GM23338 (cell line): ENCODE data around the gene ARFIP1. TPM values are rescaled to one million over a fixed set of nuclear protein-coding genes. Genes with fewer than 3 reads are reported as not detected.

ENCODE experiments used
- ATAC-seq: fragments of 200-7000 bp; cut with Tn5 transposase; 3 replicates; pipeline ENCODE4 v1.9.1; 2020
- DNase-seq: peaks from one replicate; pipeline ENCODE4 v3.0.0-alpha.2; 2015; ENCODE audit warnings: low spot score
- H2AFZ ChIP-seq: fragments of 200-600 bp; sonication (generic); 2 replicates; pipeline ENCODE4 v1.8.0; 2016; ENCODE audit warnings: antibody characterized with exemption, mild to moderate bottlenecking, moderate library complexity
- H3F3A ChIP-seq: fragments of 200-600 bp; sonication (generic); replicated peaks from 2 replicates; pipeline ENCODE4 v1.8.0; 2017; ENCODE audit warnings: antibody characterized with exemption, mixed run types, low read depth
- H3K27ac ChIP-seq: fragments of 200-600 bp; sonication (generic); 2 replicates; pipeline ENCODE4 v1.6.1; 2016; ENCODE audit warnings: low read depth
- H3K27me3 ChIP-seq: fragments of 200-600 bp; sonication (generic); 2 replicates; pipeline ENCODE4 v1.8.0; 2016; ENCODE audit warnings: mild to moderate bottlenecking, mixed run types, moderate library complexity; ENCODE audit not compliant: insufficient read depth
- H3K36me3 ChIP-seq: fragments of 200-600 bp; sonication (generic); 2 replicates; pipeline ENCODE4 v1.8.0; 2016; ENCODE audit warnings: mild to moderate bottlenecking; ENCODE audit not compliant: insufficient read depth
- H3K4me1 ChIP-seq: fragments of 200-600 bp; sonication (generic); 2 replicates; pipeline ENCODE4 v1.8.0; 2016; ENCODE audit warnings: mild to moderate bottlenecking, moderate library complexity; ENCODE audit not compliant: insufficient read depth
- H3K4me2 ChIP-seq: fragments of 200-600 bp; sonication (generic); 2 replicates; pipeline ENCODE4 v1.7.1; 2017; ENCODE audit warnings: mixed run types
- H3K4me3 ChIP-seq: fragments of 200-600 bp; sonication (generic); 2 replicates; pipeline ENCODE4 v1.6.1; 2016; ENCODE audit warnings: mixed run types
- H3K79me2 ChIP-seq: fragments of 200-600 bp; sonication (generic); replicated peaks from 2 replicates; pipeline ENCODE4 v1.8.0; 2017; ENCODE audit warnings: mild to moderate bottlenecking; ENCODE audit not compliant: insufficient read depth
- H3K9me2 ChIP-seq: fragments of 200-600 bp; sonication (generic); 2 replicates; pipeline ENCODE4 v1.8.0; 2017; ENCODE audit not compliant: insufficient read depth
- H4K20me1 ChIP-seq: fragments of 200-600 bp; sonication (generic); replicated peaks from 2 replicates; pipeline ENCODE4 v1.8.0; 2017; ENCODE audit warnings: mild to moderate bottlenecking; ENCODE audit not compliant: insufficient read depth
- H3K27ac Mint-ChIP-seq: 2 replicates; pipeline ENCODE4 v1.8.0; 2020; ENCODE audit warnings: inconsistent platforms, mild to moderate bottlenecking, moderate library complexity, mixed read lengths
- H3K27me3 Mint-ChIP-seq: 3 replicates; pipeline ENCODE4 v1.8.0; 2022; ENCODE audit warnings: low read depth, mild to moderate bottlenecking, moderate library complexity, mixed read lengths, inconsistent platforms; ENCODE audit not compliant: insufficient read depth, poor library complexity
- H3K36me3 Mint-ChIP-seq: 3 replicates; pipeline ENCODE4 v1.8.0; 2021; ENCODE audit warnings: low read depth, mild to moderate bottlenecking, inconsistent platforms, moderate library complexity, mixed read lengths
- H3K4me1 Mint-ChIP-seq: 3 replicates; pipeline ENCODE4 v1.8.0; 2020; ENCODE audit warnings: mild to moderate bottlenecking, inconsistent platforms, mixed read lengths
- H3K4me3 Mint-ChIP-seq: 3 replicates; pipeline ENCODE4 v1.8.0; 2021; ENCODE audit warnings: moderate library complexity, mild to moderate bottlenecking, inconsistent platforms, mixed read lengths
- H3K9me3 Mint-ChIP-seq: 3 replicates; pipeline ENCODE4 v1.8.0; 2020; ENCODE audit warnings: moderate library complexity, mild to moderate bottlenecking, inconsistent platforms, mixed read lengths
- CTCF ChIP-seq, 2 experiments: fragments of 200-600 bp in 1 of 2; sonication (generic) in 1 of 2; conservative IDR thresholded peaks; 2 replicates each; pipeline versions ENCODE4 v1.5.1 to v1.6.1; 2016 to 2017; ENCODE audit warnings: antibody characterized with exemption in 2 of 2, low read depth in 2 of 2, mild to moderate bottlenecking in 2 of 2, moderate library complexity in 1 of 2
- EZH2 ChIP-seq: fragments of 200-600 bp; sonication (generic); IDR thresholded peaks from one replicate; pipeline ENCODE4 v1.8.0; 2017; ENCODE audit warnings: antibody characterized with exemption, mild to moderate bottlenecking, low read depth; ENCODE audit not compliant: unreplicated experiment
- EZH2phosphoT487 ChIP-seq: fragments of 200-600 bp; sonication (generic); IDR thresholded peaks from one replicate; pipeline ENCODE4 v1.8.1; 2018; ENCODE audit warnings: antibody characterized with exemption; ENCODE audit not compliant: unreplicated experiment
- JUNB ChIP-seq: IDR thresholded peaks from one replicate; pipeline ENCODE4 v1.6.1; 2016; ENCODE audit warnings: antibody characterized with exemption; ENCODE audit not compliant: unreplicated experiment
- NANOG ChIP-seq: IDR thresholded peaks from 2 replicates; pipeline ENCODE4 v1.6.1; 2016; ENCODE audit warnings: antibody characterized with exemption, borderline replicate concordance
- POLR2AphosphoS5 ChIP-seq: IDR thresholded peaks from 2 replicates; pipeline ENCODE4 v1.6.1; 2016; ENCODE audit warnings: antibody characterized with exemption, low read depth
- REST ChIP-seq: IDR thresholded peaks from one replicate; pipeline ENCODE4 v1.6.1; 2018; ENCODE audit warnings: antibody characterized with exemption; ENCODE audit not compliant: unreplicated experiment
- ZNF331 ChIP-seq: fragments of 250-450 bp; sonication (Bioruptor Pico); IDR thresholded peaks from 2 replicates; pipeline ENCODE4 v1.5.0; 2020; ENCODE audit warnings: low read depth, mild to moderate bottlenecking, moderate library complexity
- polyA plus RNA-seq: library from polyadenylated mRNA; unstranded; fragments of >200 nt; fragmentation: Nextera tagmentation; extraction: Ambion mirVana; gene quantifications from 2 replicates; pipeline ENCODE4 v1.2.1, GENCODE V29; 2016
- total RNA-seq: library from RNA; depleted of rRNA; stranded (reverse); fragments of >200 nt; shearing (Covaris generic); gene quantifications from 2 replicates; pipeline ENCODE4 v1.2.3, GENCODE V29; 2014

ARFIP1 gene
- total and polyA plus RNA-seq, 2 experiments from 2014 or later = 46.0 to 49.6 TPM

- TF ChIP-seq EZH2 (no peak), JUNB (no peak), EZH2phosphoT487 (no peak), CTCF (conservative IDR thresholded peaks at IDR 0.05; ENCODE audit: low read depth in 2 of 2) (no peak), NANOG (no peak)
Observed at GRCh38 chr4:152942346-152942745, 162.6 kb downstream of the ARFIP1 start (continued).

- TF ChIP-seq ZNF331 (CRISPR knock-in tag) = no peak
- TF ChIP-seq REST = no peak
- no peak for TF ChIP-seq EZH2phosphoT487
- TF ChIP-seq NANOG = no peak
- no peak for TF ChIP-seq POLR2AphosphoS5
- Mint-ChIP-seq H3K36me3 (peaks cover 54% of the 10 kb centered on the region), H3K27ac (no peak overlapping the region), H3K27me3 (peaks cover 6% of the 10 kb centered on the region), H3K4me3 (no peak overlapping the region), H3K9me3 (no peaks in the 10 kb centered on the region), H3K4me1 (peaks cover 32% of the 10 kb centered on the region)
- Histone ChIP-seq H3K4me1 (peaks cover 28% of the 10 kb centered on the region), H3K4me3 (no peak overlapping the region), H2AFZ (no peak overlapping the region), H3K27ac (peak overlapping the region; percentile 52; the same call in 1 of the 2 replicates), H3K79me2 (peaks cover 99% of the 10 kb centered on the region), H3K27me3 (peaks cover 2% of the 10 kb centered on the region), H3K4me2 (no peak overlapping the region), H4K20me1 (peaks cover 46% of the 10 kb centered on the region), H3K36me3 (peaks cover 27% of the 10 kb centered on the region), H3F3A (peaks cover 5% of the 10 kb centered on the region; the same call in 1 of the 2 replicates), H3K9me2 (no peaks in the 10 kb centered on the region)
- ATAC-seq (no peak), DNase-seq (no peak)
Observed at GRCh38 chr4:152943672-152944071, 163.9 kb downstream of the ARFIP1 start.
